NCI-H460 (cell line): ENCODE measurements around the gene FLT3. TPM values are rescaled to one million over a fixed set of nuclear protein-coding genes. Genes with fewer than 3 reads are reported as not detected.
"Not testable (repeated sequence)": the region's sequence is repeated elsewhere in the genome, so short reads cannot be mapped to it uniquely, and the experiment has no call there.

Experiments used
- DNase-seq: peaks from one replicate; pipeline ENCODE4 v3.0.0-alpha.2; 2016; ENCODE audit warnings: low read depth; ENCODE audit errors: extremely low read depth
- total RNA-seq: library from RNA; depleted of rRNA; stranded (reverse); fragments of >200 nt; shearing (Covaris generic); gene quantifications from 2 replicates; pipeline ENCODE4 v1.2.3, GENCODE V29; 2014

Gene FLT3
- total RNA-seq, 1 experiment from 2014 or later = not detected

DNA sequence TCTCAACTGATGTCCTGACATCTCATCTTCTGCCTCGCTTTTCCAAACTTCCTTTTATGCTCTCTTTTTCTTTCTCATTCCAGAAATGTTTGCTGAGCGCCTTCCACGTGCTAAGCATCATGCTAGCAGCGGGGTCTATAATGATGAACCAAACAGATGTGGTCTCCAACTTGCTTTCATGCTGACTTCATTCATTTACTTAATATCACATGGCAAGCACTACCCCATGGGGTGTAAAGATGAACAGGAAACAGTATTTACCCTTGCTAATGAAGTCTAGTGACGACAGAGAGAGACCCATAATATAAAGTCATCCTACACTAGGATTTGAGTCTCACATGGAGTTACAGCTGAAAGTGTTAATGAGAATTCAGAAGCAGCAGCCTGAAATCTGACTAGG is 90.3 kb downstream of the FLT3 start:
- no peak for DNase-seq

- DNase-seq = not testable (repeated sequence)
Measured at GRCh38 chr13:28005016-28005415, 95.4 kb downstream of the FLT3 start.

DNA sequence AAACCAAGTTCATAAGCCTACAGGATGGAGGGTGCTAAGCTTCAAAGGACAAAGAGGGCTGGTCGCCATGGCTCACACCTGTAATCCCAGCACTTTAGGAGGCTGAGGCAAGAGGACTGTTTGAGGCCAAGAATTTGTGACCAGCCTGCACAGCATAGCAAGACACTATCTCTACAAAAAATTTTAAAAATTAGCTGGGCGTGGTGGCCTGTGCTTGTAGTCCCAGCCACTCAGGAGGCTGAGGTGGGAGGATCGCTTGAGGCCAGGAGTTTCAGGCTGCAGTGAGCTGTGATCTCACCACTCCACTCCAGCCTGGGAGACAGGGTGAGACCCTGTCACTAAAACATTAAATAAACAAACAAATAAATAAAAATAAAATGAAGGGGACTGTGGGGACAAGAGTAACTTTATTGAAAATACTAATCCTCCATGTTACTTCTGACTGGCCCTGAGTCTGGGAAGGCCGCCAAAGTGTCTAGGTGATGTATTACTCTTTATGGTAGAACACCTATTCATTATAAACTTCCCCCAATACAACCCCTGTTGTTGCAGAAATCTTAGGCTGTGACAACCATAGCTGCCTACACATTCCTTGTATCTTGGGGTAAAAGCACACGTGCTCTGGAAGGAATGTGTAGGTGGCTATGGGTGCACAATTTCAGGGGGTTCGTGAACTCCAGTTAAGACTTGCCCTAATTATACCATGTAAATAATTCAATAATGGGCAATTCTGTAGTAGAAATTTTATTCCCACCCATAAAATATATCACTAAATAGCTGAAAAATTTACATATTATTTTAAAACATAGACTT is 97.3 kb downstream of the FLT3 start:
- no peak for DNase-seq

- no peak for DNase-seq
Measured at GRCh38 chr13:28001837-28002473, 98.4 kb downstream of the FLT3 start.

DNA sequence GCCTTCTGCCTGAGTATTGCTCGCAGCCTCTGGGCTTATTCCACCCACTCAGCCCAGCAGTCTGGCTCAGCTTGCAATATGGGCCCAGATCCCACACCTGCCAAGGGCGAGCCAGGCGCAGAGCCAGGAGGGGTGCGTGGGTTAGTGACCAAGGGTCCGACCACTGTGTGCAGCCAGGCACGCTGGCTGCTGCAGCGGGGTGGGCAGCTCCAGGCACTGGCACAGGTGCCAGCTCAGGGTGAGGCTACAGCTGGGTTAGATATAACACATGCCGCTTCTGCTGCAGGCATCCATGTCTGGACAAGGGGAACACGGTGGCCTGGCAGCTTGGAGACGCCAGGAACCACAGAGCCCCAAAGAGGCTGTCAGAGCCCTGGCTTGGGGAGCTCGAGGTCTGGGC is 99.3 kb downstream of the FLT3 start:
- DNase-seq = no peak

GRCh38 chr13:28000567-28000966 is 99.8 kb downstream of the FLT3 start:
- DNase-seq = no peak

DNA sequence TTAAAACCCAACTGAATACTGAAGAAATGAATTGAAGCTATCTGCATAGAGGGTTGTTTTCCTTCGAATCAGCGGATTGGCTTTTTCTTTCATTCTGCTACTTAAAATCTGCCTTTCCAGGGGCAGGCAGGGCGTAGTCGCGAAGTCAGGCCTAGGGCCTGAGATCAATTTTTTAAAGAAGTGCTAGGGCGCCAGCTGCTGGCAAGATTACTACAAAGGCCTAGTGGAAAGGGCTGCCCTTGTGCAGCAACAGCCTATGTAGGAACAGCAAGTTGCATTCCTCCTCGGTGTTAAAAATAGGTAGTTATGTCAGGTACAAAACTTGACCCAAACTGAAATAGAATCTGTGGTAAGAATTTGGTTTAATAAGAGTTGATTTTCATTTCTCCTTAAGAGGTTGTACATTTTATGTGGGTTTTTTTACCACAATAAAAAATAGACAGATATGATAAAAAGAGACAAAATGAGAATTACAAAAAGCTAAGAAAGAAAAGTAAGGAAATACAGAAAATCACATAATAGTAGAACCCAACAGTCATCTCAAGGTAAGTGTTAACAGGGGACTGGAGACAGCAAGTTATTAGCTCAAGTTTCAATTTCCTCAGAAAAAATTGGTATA is 102.4 kb downstream of the FLT3 start:
- DNase-seq = peak; percentile 65

- DNase-seq = no peak
Measured at GRCh38 chr13:27991881-27992280, 108.5 kb downstream of the FLT3 start.

DNA sequence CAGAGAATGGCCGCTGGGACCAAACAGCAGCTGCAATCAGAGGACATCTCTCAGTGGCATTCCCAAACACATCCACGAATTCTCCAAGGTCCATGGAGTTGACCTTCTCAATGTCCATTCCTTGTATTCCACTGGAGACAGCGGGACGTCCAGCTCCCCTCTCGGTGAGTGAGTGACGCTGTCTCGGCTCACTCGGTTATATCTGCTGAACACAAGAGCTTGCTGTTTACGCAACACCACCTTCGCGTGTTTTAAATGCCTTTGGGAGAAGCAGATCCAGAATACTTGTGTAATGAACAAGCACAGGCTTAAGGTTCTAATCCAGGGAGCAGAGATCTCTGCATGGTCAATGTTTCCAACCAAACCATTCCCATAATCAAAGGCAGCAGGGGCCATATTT is 111.9 kb downstream of the FLT3 start, which contains the start of gene URAD:
URAD (minus strand) TSS at position 174 of the 400 bp plus-strand sequence; CDS start at position 118, 56 bp downstream.
- no peak for DNase-seq

GRCh38 chr13:27985600-27985999 is 114.8 kb downstream of the FLT3 start:
- DNase-seq = no peak

DNA sequence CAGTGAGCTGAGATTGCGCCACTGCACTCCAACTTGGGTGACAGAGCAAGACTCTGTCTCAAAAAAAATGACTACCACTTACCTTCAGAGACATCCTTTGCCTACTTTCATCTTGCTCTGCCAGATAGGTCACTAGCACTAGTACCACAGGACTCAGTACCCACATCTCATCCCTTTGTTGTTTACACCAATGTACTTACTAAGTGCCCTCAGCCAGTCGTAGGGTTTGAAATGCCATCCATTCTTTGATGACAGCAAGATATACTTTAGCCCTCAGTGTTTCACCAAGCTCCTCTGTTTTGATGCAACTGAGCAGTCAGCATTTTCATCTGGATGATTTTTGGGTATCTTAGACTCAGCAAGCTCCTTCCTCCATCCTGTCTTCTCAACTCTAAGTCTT is 118.0 kb downstream of the FLT3 start:
- DNase-seq = no peak

DNA sequence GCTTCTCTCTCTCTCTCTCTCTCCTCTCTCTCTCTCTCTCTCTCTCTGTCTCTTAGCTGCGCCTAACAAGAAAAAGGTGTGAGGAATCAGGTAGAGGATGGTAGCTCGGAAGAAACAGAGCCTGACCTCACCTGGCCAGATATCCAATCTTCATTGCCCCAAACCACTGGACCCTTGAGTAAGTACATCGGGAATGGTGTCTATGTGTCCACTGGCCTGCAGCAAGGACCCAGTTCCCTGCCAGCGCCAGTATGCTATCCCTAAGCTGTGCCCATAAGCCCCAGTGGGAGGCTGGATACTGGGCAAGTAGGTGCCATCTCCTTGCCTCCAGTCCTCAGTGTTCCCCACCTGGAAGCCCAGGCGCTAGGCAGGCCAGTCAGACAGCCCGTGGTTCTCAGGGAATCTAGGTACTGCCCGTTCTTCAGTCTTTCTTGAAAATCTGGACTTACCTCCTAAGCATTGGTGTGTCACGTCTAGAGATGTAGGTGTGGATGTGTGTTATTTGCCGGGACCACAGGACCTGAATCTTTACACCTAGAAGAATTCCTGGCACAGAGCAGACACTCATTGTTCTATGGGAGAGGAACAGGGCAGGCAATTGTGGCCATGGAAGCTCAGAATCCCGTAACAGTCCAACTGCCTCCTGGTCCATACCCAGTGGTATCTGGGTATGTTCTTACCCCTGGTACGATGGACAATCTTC is 119.2 kb downstream of the FLT3 start:
- no peak for DNase-seq

- DNase-seq = no peak
Measured at GRCh38 chr13:27980280-27980998, 119.9 kb downstream of the FLT3 start.

DNA sequence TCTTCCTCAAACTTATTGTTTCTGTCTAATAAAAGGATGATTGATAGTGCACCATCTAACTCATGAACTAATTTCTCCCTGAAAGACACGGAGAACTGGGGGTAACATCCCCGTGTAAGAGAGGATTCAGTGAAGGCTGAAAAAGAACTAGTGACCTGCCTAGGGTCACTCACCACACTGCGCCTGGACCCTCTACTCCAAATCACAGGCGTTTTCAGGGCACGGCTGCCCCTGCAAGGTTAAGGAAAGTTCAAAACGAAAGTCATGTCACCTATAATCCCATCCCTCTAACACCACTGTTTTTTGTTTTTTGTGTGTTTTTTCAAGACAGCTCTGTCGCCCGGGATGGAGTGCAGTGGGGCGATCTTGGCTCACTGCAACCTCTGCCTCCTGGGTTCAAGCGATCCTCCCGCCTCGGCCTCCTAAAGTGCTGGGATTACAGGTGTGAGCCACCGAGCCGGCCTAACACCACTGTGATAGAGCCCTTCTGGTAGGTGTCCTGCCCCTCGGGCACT is 120.6 kb downstream of the FLT3 start:
- no peak for DNase-seq

DNA sequence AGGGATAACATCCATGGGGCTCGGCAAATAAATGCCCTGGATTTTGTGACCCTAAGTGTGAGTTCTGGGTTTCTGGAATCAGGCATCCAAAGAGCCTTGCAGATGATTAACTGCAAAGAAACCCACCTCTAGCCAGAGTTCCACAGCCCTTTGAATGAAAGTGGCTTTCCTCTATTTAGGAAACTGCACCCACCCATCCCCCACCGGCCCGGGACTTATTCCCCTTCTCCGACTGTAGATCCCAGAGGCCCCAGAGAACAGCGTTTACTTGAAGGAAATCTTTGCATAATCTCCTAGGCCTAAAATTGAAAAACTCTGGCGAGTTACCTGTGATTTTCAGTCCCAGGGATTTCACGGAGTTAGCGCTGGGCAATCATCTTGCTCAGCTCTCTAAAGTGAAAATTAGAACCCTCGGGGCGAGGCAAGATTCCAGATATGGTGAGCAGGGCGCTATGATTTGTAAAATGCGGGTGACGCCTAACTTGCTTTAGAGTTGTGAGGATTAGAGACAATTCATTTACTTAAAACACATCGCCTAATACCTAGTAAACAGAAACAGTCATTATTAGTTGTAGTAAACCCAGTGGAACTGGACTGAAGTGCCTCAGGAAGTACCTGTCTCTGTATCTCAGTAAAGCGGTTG is 121.3 kb downstream of the FLT3 start:
- DNase-seq = no peak

DNA sequence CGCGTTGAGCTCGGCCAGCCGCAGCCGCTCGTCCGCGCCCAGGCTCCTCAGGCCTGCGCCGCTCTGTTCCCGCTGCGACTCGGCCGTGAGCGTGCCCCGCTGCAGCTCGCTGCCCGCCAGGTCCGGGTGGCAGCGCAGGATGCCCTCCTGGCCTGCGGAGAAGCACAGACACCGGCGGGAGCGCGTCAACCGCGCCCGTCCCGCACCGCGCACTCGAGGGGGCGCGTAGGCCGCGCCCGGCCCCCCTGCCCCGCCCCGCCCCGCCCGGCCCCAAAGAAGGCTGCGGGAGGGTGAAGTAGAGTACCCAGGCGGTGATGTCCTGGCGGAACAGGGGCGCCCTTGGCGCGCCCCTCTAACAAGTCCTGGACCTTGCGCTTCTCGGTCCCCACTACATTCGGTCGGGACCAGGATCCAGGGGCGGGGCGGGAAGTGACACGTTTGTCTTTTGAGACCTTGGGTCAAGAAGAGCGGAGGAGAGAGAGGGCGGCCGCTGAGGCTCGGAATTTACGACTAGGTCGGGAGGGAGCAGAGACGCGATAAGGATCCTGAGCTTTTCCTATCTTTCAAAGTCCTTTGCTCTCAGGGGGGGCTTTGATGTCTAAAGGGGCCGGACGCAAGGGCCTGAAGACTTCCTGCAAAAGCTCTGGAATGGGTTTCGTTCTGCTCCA is 121.9 kb downstream of the FLT3 start:
- DNase-seq = no peak

DNA sequence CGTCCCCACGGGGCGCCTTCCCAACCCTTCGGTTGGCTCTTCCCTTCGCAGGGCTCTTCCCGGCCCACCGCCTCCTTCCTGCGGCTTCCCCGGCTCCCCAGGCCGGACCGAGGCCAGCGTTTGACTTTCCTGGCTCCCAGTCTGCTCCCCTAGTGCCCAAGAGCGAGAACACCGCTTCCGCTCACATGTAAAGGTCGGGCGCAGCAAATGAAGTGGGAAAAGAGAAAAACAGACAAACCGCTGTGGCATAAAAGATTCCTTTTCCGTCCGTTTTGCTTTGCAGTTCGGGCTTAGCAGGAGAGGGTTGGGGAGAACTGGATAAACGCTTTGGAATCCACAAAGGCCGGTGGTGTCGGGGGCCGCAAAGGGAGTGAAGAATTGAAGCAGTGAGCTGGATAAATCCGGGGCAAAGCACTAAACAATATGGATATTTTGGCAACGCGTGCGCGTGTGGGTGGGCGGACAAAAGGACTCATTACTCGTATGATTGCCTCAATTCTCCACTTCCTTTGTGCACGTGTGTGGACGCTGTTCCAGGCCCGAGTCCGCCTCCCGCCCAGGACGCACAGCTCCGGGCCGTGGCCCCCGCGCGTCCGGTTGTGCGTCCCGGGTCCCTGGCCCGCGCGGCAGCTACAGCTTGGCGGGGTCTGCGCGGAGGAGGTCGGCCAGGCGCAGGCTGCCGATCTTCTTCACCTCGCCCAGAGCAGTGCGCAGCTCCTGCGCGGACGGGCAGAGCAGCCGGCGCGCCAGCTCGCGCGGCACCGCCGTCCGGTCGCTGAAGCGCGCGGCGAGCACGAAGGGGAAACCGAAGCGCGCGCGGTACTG is 122.7 kb downstream of the FLT3 start:
- DNase-seq = no peak

GRCh38 chr13:27976362-27977091 is 123.8 kb downstream of the FLT3 start:
- DNase-seq = no peak
